HG03571 (cell line): ENCODE results near the gene NMNAT2.

Experiments
- ATAC-seq: cut with Tn5 transposase; IDR thresholded peaks from one replicate; pipeline ENCODE4 v1.9.1; 2021; ENCODE audit not compliant: unreplicated experiment

The NMNAT2 gene

DNA sequence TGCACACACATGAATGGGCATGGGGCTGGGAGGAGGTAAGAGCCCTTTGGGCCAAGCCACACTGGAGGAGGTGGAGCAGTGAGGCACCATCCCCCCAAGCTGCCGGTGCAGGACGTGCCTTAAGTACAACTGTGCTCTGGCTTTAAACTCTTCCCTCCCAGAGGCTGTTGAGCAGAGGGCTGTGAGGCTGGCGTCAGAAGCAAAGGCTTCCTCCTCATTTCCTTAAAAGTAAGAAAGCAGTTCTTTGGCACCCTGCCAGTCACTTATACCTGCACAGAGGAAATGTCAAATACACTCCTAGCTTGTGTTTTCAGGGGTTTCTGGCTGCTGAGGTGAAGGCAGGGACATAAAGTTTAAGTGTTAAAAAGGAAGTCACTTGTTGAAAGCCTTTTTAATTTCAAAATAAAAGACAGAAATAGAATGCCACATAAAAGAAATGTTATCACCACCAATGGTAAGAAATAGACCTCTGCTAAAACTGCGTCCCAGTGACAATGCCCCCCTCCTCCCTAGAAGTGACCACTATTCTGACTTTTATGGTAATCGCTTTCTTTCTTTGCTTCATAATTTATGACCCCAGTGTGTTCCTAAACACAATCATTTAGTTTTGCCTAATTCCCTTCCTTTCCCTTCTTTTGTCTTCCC lies 199.1 kb downstream of the NMNAT2 start:
- no peak for ATAC-seq

DNA sequence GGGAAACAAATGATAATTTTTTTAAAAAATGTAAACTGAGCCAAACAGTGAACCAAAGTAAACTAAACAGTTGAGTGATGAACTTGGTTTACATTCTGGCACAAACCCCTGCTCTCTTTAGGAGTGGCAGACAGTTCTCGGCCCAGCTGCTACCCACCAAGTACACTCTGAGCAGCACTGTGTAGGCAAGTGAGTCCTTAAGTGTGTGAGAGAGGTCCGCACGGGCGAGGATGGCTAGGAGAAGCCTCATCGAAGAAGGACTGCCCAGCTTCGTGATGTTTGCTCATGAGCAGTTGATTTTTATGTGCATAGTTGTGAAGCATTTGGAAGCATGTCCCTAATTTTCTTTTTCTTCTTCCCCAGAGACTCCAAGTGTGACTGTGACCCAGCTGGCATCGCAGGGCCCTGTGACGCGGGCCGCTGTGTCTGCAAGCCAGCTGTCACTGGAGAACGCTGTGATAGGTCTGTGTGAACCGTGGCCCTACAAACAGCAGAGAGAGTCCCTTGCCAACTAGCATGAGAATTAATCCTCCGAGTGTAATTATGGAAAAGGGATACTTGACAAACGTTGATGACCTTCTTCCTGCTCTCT lies 200.1 kb downstream of the NMNAT2 start:
- no peak for ATAC-seq

DNA sequence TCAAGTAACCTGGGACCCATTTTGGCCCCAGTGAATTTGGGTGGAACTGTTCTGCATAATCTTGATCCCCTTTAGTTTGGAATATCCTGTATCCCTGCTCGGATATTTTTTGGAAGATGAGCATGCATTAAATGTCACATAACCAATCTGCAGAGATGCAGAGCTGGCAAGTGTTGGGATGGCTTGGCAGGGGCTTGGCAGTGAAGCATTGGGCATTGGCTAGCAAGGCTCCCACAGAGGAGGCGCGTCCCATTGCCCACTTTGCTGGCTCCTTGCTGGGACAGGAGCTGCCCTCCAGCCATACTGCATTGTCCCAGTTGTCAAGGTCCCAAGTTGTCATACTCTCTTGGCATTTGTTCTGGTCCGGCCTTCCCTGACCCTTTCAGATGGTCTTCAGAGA lies 202.2 kb downstream of the NMNAT2 start:
- ATAC-seq = no peak

DNA sequence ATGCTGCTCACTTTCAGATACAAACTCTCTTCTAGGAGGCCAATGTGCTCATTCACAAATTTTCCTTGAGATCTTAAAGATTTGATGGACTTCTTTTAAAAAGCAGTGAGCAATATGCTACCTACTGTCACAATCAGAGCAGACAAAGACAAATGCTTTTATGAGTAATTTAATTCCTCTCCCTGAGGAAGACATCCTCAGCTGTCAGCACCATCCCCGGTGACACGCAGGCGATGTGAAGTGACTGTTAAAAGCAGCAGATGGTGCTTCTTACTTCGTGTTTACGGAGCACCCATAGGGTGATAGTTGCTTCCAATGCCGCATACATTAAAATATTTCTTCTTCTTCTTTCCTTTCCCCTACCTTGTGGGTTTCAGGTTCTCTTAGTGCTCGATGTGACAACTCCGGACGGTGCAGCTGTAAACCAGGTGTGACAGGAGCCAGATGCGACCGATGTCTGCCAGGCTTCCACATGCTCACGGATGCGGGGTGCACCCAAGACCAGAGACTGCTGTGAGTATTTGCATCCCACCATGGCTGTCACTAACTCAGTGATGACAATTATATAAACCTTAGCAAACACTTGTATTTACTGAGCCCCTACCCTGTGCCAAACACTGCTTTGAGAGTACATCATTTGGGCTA lies 203.0 kb downstream of the NMNAT2 start:
- no peak for ATAC-seq

DNA sequence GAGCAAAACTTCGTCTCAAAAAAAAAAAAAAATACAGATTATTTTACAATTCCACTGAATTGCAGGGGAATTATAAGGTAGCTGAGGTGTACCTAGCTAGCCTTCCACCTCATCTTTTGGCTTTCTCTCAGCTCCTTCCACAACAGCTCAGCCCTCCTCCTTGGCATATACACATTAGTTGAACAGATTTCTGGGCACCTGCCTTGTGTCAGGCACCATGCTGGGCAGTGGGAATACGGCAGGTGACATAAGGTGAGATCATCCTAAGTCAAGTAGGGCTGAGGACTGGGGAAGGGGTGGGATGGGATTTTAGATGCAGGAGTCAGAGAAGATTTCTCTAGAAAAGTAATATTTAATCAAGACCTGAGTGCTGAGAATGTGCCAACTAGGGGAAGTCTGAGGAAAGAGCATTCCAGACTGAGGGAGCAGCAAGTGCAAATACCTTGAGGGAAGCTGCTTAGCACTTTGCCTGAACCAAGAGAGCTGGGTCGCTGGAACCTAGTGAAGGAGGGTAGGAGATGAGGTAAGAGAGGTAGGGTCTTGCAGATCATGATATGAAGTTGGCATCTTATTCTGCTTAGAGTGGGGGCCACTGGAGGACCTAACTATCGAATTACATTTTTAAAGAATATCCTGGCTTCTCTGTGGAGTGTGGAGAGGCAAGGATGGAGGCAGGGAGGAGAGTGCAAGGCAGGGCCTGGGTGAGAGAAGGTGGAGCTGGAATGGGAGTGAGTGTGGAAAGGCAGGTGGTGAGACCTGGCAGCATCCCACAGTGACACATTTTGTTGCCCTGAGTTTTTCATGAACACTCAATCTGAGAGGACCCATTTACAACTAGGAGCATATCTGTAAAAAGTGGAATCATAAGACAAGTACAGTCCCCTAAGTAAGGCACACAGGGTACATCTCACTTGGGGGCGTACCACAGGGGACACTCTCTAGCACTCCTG lies 203.9 kb downstream of the NMNAT2 start:
- no peak for ATAC-seq

DNA sequence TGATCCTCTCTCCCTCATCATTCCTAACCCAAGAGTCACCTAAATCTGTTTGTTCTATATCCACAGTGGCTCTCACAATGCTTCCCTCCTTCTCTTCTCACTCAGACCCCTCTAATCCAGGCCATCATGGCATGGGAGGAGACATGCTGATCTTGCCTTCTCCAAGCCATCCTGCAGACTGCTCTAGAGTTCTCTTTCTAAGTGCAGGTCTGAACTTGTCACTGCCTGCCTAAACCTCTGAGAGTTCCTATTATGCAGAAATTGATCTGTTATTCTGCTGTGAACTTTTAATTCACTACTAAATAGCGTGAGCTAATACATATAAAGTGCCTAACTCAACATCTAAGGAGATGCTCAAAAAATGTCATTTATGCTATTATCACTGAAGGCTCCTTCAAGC lies 205.3 kb downstream of the NMNAT2 start:
- no peak for ATAC-seq

DNA sequence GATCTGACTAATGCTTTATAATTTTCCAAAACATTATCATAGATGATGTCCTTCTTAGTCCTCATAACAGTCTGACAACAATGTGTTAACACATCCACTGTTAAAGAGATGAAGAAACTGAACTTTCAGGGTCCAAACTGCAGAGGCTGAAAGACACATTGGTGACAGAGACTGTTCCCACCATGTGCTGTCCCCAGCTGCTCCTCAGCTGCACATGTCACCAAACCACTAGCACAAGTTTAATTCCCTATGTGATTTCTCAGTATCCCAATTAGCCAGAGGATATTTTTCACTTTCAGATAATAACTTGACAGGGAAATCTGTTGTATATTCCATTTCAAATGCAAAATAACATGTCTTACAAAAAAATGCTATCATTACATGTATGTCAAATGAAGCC lies 207.5 kb downstream of the NMNAT2 start:
- no peak for ATAC-seq

DNA sequence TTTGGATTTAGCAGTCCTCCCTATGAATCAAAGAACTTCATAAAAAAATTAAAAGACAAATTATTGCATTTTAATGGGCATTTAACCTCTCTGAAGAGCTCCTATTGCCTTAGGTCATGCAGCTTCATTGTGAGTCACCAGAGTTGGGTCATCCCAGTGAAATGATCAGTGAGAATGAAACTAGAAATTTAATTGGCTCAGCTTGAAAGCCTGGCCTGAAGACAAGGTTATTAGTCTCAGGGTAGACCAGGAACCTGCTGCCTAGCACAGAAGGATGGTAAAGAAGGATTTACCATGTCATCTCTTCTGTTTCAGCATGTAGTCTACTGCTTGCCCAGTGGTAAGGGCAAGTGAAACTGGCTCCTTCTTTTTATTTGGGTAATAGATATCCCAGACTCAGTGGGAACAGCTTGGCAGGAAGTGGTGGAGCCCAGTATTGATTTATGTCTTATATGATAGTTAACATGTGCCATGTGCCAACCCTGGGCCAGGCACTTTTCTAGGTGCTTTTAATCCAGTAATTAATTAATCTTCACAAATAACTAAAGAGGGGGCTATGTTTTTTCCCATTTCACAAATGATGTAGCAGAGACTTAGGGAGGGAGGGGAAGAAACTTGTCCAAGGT lies 208.5 kb downstream of the NMNAT2 start:
- no peak for ATAC-seq

DNA sequence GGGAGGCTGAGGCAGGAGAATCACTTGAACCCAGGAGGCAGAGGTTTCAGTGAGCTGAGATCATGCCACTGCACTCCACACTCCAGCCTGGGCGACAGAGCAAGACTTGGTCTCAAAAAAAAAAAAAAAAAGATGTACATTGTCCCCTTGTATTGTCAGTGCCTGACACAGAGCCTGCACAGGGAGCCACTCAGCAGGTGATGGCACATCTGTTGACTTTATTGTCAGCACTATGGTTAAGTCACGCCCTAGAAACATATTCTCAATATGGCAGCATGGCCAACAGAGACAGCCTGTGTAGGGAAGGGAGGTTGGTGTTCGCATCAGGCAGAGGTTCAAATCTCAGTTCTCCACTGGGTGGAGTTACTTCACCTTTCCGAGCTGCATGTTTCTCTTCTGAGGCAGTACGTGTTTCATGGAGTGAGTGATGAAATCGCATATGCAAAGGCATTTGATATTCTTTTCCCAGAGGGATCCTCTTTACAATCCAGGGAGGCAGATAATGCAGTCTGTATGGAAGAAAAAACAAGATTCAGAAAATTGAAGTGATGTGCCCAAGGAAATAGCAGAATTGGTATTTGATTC lies 211.6 kb downstream of the NMNAT2 start:
- ATAC-seq = no peak

DNA sequence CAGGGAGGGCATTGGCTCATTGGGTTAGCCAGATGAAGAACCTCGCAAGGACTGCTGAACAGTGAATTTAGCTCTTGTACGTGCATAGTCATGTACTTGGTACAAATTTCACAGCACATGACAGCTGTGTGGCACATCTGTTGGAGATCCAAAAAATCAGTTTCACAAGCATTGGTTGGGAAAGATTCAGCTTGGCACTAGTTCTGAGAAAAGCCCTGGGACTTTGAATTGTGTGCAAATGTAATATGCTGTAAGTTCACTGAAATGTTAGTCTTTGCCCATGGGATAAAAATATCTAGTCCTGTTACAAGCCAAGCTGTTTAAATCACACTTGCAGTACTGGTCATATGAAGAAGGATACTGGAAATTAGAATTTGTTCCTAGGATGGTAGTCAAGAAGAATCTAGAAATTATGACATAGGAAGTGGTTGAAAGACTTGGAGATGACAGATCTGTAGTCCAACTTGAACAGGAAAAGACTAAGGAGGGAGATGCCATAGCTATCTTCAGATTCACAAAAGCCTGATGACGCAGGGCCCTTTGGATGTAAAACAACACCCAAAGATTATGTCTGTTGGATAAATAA lies 212.9 kb downstream of the NMNAT2 start:
- no peak for ATAC-seq

DNA sequence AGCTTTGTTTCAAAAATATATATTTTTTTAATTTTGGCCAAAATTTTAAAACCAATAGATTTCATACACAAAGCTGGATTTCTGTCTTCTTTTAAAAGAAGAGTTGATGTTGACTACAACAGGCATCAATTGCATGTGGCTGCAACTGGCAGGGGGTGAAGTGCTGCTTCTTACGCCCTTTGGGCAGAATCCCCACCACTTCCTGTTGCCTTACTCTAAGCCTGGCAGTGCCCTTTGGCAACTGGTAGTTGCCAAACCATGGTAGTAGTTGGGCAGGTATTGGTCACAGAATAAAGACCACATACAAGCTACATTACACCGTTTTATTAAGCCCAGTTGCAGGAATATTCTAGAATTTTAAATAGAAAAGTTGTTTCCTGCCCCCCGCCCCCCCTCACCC lies 215.1 kb downstream of the NMNAT2 start:
- no peak for ATAC-seq

DNA sequence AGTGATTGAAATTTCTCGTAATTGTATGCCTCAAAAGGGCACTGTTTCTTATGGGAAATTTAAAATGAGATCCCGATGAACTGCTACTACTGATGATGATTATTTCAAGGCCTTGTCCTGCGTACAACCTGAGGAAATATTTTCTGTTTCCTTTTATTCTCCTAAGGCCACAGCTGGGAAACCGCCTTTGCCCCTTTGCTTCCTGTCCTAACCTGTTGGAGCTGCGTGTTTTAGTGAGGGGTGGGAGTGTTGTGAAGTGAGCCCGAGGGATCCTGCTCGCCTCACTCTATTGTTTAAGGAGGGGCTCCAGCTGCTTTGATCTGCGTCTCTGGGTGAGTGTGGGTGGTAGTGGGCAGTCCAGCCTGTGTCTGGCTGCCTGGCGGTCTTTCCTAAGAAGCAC lies 217.7 kb downstream of the NMNAT2 start:
- no peak for ATAC-seq

DNA sequence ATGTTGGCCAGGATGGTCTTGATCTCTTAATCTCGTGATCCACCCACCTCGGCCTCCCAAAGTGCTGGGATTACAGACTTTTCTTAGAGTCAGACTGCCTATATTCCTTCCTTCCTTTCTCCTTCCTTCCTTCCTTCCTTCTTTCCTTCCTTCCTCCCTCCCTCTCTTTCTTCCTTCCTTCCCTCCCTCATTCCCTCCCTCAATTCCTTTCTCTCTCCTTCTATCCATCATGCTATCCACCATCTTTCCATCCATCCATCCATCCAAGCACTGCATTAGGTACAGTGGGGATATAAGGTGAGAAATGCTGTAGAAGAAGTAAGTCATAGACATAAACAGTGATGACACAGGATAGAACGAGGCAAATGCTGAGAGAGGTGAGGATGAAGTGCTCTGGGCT lies 218.9 kb downstream of the NMNAT2 start:
- ATAC-seq = no peak

DNA sequence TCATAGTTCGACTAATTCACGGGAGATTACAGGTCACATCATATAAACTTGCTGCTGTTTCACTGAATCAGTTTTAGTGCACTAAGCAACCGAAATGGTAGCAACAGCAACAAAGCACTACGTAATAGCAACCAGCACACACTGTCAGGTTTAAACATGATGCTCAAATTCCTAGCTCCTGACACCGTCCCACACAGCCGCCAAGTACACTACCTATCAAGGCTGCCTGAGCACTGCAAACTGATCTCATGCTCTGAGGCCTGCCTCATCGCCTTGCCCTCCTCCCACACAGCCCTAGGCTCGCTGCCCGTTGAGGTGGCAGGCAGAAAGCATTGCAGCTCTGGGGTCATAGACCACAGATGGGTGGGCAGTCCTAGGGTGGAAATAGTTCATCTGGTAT lies 219.7 kb downstream of the NMNAT2 start:
- no peak for ATAC-seq
